Fibroblast of skin of right biceps (primary cell): ENCODE measurements around the gene UBE2O.

Experiments
- DNase-seq: peaks from one replicate; pipeline ENCODE4 v3.0.0-alpha.2; 2013

Gene UBE2O

DNA sequence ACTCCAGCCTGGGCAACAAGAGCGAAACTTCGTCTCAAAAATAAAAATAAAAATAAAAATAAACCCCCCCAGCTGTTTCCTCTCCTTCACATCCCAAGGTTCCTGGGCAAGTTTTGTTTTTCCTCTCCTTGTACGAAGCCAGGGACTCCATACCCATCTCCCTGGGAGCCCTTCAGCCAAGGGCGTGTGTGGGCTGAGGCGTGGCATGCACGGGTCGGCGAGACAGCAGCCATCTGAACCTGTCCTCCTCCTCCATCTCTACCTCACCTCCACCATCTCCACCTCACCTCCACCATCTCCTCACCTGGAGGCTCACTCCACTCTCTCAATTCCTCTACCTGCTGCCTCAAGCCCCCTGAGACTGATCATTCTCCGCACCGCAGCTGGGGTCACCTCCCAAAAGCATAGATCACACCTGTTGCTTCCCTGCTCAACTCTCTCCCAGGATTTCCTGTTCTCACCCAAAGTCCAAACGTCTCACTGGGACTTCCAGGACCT lies 31.3 kb upstream of the UBE2O start:
- DNase-seq, result no peak

DNA sequence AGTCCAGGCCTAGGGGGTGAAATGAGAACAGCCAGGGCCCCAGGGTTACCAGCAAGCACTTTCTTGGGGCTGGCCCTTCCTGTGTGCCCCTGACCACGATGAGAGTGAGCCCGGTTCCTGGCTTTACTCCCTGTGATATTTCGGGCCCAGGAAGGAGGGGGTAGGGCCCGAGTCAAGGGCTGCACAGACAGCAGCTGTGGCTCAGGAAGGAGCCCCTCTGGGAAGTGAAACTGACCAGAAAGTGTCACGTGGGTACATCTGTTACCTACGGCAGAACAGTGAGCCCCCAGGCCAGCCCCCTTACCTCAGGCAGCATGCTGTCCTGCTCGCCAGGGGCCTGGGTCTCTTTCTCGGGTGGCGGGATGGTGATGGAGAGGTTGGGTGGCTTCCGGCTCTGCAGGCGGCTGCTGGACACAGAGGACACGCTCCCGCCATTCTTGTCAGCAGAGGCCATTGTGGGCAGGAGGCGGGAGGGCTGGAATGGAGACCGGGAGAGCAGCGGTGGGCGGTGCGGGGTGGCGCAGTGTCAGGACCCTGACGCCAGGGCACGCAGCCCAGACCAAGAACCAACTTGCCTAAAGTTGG lies 28.2 kb upstream of the UBE2O start:
- DNase-seq, result no peak

DNA sequence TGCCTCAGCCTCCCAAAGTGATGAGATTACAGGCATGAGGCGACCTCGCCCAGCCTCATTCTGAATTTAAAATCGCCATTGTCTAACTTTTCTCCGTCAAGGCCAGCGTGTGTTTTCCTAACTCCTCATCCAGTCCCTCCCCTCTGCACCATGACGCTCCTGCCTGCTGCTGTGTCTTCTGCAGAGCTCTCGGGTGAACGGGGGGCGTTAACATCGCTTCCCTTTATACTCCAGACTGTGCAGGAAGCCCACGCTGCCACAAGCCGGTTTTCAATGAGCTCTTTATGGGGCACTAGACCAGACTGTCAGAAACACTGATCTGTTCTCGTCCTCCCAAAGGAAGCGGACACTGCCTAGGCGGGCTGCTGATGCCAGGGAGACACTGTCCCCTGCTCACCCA lies 27.7 kb upstream of the UBE2O start:
- DNase-seq, result no peak

DNA sequence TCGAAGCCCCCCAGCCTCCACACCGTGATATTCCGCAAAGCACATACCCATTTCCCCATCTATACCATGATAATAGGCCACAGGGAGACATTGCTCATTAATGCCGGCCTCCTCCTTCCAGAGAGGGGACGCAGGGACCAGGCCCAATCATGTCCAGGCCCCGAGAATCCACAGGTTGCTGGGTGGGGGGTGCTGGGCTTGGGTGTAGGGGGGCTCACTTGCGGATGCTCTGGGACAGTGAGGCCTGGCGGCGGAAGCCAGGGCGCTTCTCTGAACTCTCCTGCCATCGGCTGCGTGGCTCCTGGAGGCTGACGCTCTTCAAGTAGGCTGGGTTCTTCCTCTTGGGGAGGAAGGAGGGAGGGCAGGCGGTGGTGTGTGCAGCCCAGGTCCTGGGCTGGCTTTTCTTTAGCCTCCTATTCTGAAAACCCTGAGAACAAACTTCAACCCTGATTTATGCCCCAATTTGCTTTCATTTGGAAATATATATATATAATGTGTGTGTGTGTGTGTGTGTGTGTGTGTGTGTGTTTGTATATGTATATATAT lies 26.6 kb upstream of the UBE2O start:
- no peak for DNase-seq

DNA sequence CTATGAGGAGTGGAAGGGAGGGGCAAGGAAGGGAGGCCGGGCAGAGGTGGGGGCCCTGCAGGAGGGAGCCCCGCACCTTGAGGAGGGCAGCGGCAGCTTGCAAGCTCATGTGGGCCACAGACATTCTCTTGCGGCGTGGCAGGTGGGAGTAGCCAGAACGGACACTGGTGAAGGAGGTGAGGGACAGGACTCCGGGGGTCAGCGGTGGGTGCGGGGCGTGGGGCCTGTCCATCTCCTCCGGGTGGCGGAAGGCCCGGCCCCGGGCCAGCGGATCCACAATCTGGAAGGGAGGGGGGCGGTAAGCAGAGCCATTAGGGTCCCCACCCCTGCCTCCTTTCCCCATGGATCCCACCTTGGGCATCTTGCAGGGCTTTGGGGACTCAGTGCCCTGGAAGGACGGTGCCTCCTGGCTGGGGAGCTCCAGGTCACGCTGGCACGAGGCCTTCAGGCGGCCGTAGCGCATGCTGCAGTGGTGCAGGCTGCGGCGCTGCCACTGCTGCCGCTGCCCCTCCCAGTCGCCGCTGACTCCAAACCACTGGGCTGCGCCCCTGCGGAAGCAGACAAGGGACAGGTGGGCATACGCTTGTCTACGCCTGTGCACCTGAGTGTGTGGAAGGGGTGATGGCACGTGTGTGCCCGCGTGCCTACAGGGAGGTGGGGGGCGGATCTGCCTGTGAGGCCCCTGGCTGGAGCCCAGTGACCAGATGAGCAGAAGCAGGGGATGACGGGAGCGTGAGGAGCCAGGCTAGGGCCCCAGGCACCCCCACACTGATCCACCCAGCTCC lies 26.0 kb upstream of the UBE2O start:
- DNase-seq, result no peak

DNA sequence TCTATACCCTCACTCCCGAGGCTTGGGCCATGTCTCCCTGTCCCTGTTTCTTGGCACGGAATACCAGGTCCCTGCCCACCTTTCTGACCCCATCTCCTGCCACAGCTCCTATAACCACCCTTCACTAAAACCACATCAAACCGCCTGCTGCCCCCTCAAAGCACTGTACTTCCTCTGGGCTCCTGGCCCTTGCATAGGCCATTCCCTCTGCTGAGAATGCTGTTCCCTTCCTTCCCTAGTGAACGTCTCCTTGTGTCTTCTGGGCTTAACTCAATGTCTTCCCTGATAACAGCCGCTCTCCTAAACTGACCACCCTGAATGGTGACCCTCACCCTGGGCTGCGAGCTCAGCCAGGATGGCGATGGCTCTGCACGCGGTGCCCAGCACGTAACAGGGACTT lies 25.1 kb upstream of the UBE2O start:
- no peak for DNase-seq

DNA sequence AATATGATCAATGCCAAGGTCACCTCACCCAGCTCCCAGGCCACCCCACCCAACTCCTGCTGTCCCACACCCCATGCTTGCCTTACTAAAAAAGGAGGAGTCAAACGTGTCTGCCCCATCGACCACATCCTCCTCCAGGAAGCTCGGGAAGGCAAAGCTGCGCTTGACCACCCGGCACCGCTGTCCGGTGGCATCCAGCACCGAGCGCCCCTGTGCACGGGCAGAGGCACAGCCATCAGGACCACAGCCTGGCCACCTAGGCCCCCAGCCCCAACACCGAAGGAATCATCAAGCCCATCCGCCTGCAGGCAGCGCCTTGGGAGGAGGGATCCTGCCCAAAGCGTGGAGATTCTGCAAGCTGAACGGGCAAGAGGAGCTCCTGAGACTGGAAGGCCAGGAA lies 24.6 kb upstream of the UBE2O start:
- DNase-seq, result no peak

DNA sequence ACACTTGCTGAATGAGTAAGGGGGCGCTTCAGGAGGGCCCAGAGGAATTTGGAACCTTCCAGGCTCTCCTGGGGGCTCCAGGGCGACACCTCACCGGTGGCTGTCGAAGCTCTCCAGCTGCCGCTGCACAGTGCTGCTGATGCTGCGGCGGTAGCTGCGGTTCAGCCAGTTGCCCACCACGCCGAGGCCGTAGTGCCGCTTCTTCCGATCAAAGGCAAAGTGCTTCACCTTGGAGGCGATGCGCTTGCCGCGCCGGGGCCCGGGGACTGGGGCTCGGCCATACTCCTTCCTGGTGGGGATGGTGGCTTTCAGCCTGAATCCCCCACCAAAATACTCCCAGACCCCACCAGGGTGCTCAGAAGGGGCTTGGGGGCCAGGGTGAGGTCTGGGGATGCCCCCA lies 23.8 kb upstream of the UBE2O start:
- no peak for DNase-seq

DNA sequence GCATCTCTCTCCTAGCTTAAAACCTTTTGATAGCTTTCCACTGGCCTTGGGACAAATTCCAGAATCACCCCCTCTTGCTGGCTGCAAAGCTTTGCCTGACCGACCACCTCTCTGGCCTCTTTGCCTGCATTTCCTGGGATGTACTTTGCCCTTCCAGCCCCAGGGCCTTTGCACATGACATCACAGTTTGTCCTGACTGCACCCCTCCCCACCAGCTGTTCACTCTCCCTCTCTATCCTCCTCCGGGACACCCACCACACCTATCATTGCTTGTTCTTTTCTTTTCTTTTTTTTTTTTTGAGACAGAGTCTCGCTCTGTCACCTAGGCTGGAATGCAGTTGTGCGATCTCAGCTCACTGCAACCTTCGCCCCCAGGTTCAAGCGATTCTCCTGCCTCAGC lies 22.4 kb upstream of the UBE2O start:
- no peak for DNase-seq

DNA sequence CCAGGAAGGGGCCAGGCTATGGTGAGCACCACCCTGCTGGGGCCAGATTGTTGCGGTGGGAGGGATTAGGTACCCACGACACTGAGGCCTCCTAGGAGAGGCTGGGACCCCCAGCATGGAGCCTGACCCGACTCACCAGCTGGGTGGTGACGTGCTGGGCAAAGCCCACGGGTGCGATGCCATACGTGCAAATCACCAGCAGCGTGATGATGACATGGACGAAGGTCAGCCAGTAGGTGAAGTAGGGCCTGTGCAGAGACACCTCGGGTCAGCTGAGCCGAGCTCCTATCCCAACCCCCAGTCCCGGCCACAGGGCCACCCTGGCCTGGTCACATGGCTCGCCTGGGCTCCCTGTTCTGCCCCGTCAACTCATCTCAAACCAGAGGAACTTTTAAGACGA lies 21.9 kb upstream of the UBE2O start:
- DNase-seq, result no peak

DNA sequence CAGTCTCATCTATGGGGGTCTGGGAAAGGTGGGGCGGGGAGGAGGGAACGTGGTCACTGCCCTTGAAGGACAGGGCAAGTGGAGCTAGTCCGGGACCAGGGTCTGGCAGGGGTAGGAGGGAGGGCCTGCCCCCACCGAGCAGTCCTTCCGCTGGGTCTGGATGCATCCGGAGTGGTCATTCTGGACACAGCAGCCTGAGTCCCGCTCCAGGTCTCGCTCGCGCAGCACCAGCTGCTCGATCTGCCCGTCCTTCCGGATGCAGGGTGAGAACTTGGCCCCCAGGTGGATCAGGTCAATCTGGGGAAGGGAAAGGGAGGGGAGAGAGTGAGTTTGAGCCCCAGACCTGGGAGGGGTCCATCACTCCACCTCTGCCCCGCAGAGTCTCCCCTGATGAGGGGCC lies 21.3 kb upstream of the UBE2O start:
- DNase-seq, result no peak

DNA sequence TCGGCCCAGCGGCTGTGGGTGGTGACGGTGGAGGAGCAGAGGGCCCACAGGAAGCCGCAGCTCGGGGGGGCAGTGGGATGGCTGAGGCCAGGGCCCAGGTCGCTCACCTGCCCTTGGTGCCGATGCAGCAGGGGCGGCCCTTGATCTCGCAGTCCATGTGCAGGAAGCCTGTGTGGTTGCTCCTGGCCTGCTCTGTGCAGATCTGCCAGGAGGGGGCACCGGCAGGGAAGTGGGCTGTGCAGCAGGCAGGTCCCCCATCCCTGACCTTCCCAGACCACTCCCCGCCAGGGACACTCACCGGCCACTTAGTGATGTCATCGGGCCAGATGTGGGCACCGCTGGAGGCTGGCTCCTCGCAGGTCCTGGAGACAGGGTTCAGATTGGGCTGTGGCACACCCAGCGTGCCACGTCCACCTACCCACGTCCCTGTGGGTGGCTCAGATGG lies 20.6 kb upstream of the UBE2O start:
- DNase-seq, result no peak

DNA sequence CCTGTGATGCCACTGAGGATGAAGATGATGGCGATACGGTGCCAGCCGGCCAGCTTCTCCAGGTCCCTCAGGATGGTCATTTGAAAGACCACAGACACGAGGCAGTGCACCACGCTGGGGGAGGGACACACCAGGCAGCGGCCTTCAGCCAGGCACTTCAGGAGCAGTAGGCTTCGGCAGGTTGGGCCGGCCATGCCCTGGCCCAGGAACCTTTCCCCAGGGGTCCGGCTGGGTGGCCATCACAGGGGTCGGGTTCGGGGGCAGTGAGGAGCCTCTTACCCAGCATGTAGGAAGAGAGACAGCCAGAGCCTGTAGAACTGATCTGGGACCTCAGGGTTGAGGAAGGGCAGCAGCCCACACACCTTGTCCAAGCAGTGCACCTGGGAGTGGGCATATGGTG lies 19.8 kb upstream of the UBE2O start:
- no peak for DNase-seq

DNA sequence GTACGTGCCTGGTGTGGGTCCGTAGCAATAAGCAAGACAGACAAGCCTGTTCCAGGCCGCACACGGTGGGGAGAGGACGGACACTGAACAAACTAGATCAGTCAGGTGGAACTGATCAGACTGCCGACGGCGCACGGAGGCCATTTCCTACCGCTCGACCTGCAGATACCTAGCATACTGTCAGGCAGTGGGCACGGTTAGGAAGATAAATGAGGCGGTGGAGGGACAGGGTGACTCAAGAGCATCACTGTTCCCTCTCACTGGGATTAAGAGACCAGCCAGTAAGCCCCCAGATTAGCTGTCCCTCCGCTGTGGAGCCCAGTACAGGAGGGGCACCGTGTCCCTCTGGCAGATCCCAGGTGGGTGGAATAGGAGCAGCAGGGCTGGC lies 19.3 kb upstream of the UBE2O start:
- no peak for DNase-seq

DNA sequence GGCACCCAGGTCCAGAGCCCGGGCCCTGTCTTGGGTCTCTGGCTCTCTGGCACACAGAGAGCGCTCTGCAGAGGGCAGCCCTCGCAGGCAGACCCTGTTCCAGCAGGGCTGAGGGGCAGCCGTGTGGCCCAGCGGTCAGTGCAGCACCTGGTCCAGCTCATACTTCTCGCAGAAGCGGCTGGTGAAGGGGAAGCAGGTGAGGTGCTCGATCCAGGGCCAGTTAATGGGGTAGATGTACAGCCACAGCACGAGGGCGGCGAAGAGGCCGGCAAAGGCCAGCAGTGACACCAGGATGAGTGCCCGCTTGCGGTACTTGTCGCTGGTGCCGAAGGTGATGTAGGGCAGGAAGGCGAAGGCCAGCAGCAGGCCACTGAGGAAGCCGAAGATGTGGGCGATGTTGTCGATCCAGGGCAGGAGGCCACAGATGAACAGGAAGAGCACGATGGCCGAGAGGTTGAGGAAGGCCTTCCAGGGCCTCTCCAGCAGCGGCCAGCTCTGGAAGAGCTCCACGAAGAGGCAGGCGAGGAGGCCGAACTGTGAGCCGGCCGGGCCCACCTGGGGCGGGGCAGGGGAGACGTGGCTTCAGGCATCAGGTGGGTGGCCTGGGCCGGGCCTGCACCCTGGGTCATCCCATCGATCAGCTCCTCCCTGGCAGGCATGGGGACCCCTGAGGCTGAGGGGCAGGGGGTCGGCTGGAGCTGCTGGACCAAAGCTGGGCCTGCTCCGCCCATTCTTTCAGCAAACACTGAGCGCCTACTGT lies 18.7 kb upstream of the UBE2O start:
- no peak for DNase-seq

DNA sequence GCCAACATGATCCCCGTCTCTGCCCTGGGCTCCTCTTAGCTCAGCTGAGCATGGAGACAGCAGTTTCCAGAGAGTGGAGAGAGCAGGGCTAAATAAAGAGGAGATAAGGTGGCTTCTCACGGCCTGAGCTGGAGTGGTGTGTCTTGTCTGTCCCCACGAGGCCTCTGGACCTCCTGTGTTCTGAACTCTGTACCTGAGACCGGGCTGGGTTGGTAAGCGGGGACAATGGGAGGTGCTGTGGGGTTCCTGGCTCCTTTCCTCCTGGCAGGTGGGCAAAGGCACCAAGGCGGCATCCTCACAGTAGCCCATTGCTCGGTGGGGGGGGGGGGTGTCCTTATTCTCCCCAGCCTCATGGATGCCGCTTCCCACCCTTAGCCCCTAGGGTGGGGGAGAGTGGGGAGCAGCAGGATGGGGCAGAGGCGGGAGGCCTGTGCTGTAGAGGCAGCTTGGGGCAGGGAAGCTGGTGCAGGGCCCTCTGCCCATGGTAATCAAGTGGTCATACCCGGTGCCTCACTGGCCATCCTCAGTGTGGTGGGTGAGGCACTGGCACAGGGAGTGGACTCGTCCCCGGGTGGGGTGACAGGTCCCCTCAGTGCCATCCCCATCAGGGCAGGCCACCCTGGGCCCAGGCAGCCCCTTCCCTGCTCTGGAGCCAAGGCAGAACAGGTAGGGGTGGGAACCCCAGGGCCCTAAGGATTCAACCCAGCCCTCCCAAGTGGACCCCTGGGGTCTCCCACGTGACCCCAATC lies 17.2 kb upstream of the UBE2O start:
- DNase-seq, result no peak

DNA sequence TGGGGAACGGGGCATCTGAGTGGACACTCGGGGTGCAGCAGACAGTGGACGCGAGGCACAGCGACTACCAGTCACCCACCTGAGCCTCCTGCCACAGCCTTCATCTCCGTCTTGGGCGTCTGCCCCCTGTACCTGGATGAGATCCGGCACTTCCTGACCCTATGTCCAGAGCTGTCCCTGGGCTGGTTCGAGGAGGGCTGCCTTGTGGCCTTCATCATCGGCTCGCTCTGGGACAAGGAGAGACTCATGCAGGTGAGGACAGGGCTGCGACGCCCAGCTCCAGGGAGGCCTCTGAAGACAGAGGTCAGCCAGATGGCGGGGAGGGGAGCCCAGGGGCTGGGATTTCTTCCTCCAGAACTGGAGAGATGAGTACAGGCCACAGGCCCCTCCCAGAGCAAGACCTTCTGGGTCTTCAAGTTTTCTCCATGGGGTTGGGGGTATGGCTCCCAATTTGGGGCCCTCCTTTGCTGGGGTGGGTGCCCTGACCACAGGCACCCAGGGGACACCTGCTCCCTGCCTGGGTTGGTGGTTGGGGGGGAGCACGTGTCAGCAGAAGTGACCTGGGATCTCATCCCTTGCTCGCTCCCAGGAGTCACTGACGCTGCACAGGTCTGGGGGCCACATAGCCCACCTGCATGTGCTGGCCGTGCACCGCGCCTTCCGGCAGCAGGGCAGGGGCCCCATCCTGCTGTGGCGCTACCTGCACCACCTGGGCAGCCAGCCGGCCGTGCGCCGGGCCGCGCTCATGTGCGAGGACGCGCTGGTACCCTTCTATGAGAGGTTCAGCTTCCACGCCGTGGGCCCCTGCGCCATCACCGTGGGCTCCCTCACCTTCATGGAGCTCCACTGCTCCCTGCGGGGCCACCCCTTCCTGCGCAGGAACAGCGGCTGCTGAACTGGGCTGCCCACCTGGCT lies 16.4 kb upstream of the UBE2O start:
- no peak for DNase-seq

DNA sequence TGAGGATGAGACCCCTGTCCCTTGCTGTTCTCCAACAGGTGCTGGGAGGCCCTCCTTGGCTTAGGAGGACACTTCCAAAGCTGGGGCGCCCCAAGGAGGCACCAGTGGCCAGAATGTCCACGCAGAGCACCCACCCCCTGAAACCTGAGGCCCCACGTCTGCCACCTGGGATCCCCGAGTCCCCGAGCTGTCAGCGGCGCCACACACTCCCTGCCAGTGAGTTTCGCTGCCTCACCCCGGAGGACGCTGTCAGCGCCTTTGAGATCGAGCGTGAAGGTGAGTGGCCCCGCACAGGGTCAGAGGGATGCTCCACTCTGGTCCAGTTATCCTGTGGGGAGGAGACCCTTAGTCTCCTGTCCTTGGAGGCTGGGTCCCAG lies 15.7 kb upstream of the UBE2O start:
- DNase-seq, result no peak

DNA sequence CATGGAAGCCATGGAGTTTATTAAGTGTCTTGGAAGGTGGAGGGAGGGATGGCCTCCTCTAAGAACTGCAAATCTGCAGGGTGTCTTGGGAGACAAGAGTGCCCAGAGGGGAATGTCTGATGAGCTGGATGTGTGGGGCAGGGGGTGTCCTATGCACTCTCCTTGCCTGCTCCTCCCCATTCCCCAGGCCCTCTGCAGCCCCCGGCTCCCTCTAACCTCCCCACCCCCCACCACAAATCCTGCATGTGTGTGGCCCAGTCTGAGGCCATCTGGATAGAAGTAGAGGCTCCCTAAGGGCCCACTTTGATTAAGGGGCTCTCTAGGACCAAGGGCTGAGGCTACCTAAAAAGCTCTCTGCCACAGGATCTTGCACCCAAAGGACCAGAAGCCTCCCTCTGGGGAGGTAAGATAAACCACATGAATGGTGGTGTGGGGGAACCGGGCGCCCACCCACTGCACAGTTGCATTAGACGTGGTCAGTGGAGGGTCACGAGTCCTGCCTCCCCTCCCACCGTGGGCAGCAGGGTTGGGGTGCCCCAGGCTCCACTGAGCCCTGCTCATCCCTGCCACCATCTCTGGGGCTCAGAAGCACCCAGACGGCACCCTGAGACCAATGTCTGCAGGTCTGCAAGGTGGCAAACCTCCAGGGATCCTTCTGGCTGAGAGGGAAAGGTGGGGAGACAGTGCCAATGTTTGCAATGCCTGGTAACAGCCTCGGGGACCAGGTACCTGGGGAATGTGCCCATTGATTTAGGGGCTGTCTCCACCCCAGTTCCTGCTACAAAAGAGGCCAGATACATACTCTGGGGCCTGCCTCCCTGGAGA lies 15.1 kb upstream of the UBE2O start:
- DNase-seq, result no peak

DNA sequence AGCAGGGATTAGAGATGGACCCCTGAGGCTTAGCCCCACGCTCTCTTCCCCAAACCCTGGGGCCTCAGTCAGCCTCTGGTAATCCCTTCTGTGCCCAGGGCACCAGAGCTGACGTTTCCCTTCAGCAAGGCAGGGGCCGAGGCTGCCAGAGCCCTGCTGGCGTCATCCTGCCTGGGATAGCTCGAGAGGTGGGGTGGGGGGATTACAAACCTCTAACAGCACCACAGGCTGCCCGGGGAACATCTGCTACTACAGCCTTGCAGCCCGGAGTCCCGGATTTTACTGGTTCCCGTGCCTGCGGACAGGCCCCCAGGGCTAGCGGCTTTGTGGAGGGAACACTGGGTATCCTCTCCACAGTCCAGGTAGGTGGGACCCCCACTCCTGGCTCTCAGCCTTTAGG lies 14.4 kb upstream of the UBE2O start, which contains the start of gene AANAT:
TSS of gene AANAT (plus strand) at position 238 of the 400 bp plus-strand sequence. CDS start 1,144 bp downstream, outside the sequence.
- no peak for DNase-seq

DNA sequence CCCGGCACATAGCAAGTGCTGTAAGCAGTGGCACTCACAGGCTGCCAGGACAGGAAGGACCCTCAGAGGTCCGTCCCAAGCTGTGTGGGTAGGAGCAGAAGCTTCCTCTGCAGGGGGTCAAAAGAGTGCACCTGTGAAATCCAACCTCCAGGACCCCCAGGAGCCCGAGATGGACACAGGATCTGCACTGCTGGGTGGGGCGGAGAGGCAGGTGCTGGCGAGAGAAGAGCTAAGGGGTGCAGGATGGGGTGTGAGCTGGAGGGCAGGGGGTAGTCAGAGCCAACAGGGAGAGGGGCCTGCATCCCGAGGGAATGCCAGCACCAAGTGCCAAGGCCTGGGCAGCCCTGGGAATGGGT lies 13.8 kb upstream of the UBE2O start:
- DNase-seq, result no peak
